Gastrocnemius medialis (tissue), 4 donors: ENCODE data around the gene CDK13. TPM values are rescaled to one million over a fixed set of nuclear protein-coding genes. Genes with fewer than 3 reads are reported as not detected.

Experiments used
- ATAC-seq, 2 donors: fragments of 150-250 bp; one replicate each; pipeline ENCODE4 v1.9.1; 2016
- DNase-seq, 2 donors: peaks; one replicate each; pipeline ENCODE4 v3.0.0-alpha.2; 2019
- H3K27ac ChIP-seq, 4 donors: fragments of 200-600 bp; sonication (generic); 1 replicate in 1 of 4; 2 replicates in 3 of 4; pipeline ENCODE4 v1.5.1; 2016 to 2018; ENCODE audit warnings: mild to moderate bottlenecking in 2 of 4, moderate library complexity in 1 of 4
- H3K27me3 ChIP-seq, 3 donors: fragments of 200-600 bp; sonication (generic) in 2 of 3; 1 replicate in 1 of 3; 2 replicates in 2 of 3; pipeline versions ENCODE4 v1.5.1 to v1.6.0; 2016 to 2019; ENCODE audit warnings: mild to moderate bottlenecking in 1 of 3, moderate library complexity in 1 of 3
- H3K36me3 ChIP-seq, 2 donors: fragments of 200-600 bp; sonication (generic) in 1 of 2; one replicate each; pipeline ENCODE4 v1.5.1; 2017 to 2018
- H3K4me1 ChIP-seq, 2 donors: fragments of 200-600 bp; sonication (generic) in 1 of 2; one replicate each; pipeline ENCODE4 v1.5.1; 2016 to 2017; ENCODE audit warnings: mild to moderate bottlenecking in 2 of 2
- H3K4me3 ChIP-seq, 4 donors: fragments of 200-600 bp; sonication (generic) in 3 of 4; 1 replicate in 1 of 4; 2 replicates in 3 of 4; pipeline ENCODE4 v1.5.1; 2016 to 2019; ENCODE audit warnings: mild to moderate bottlenecking in 2 of 4
- H3K9me3 ChIP-seq, 3 donors: fragments of 200-600 bp; sonication (generic) in 2 of 3; 1 replicate in 1 of 3; 2 replicates in 2 of 3; pipeline ENCODE4 v1.5.1; 2016 to 2019
- CTCF ChIP-seq, 5 experiments: fragments of 450-650 bp in 3 of 5; fragments of 200-600 bp in 2 of 5; sonication (generic) in 2 of 5; IDR thresholded peaks in 4 of 5; conservative IDR thresholded peaks in 1 of 5; 1 replicate in 4 of 5; 2 replicates in 1 of 5; pipeline ENCODE4 v1.5.1; 2016 to 2019; ENCODE audit warnings: antibody characterized with exemption in 5 of 5, mild to moderate bottlenecking in 3 of 5, moderate library complexity in 3 of 5
- POLR2A ChIP-seq, 2 donors: fragments of 450-650 bp; IDR thresholded peaks; one replicate each; pipeline ENCODE4 v1.6.1; 2017; ENCODE audit warnings: antibody characterized with exemption in 2 of 2, mild to moderate bottlenecking in 2 of 2, moderate library complexity in 2 of 2
- in situ Hi-C, 4 donors: fragments of 200-750 bp; cut with MboI; loops; one replicate each; pipeline versions ENCODE4 v1.15.0 to v1.8.0; 2017; ENCODE audit warnings: low sequenced_read_pairs in 4 of 4
- intact Hi-C: fragments of 100-400 bp; cut with DNase I; formaldehyde crosslinking; loops from one replicate; pipeline ENCODE4 v1.15.1; 2023; ENCODE audit warnings: low total_unique reads
- total RNA-seq, 4 donors: library from RNA; depleted of rRNA; stranded (reverse); fragments of >200 nt; gene quantifications; one replicate each; pipeline versions ENCODE4 v1.1.0 to v1.2.3, GENCODE V29; 2016

The CDK13 gene
- total RNA-seq, 4 donors from 2014 or later: 25.0 to 50.8 (median 29.4) TPM

GRCh38 chr7:40024841-40025240, 74.8 kb downstream of the CDK13 start:
- Histone ChIP-seq H3K4me3 (no peak overlapping the region), H3K27ac (no peak overlapping the region), H3K9me3 (no peaks in the 10 kb centered on the region), H3K4me1 (no peaks in the 10 kb centered on the region), H3K36me3 (peaks cover 0 to 6% of the 10 kb centered on the region in 2 donors), H3K27me3 (no peaks in the 10 kb centered on the region)
- intact Hi-C loops (no loop called here), in situ Hi-C loops (no loop called here)
- no peak for ATAC-seq
- DNase-seq: no peak
- no peak for TF ChIP-seq CTCF (IDR thresholded peaks at IDR 0.05 in 4 of 5, conservative IDR thresholded peaks at IDR 0.05 in 1 of 5)
- no peak for TF ChIP-seq POLR2A (IDR thresholded peaks at IDR 0.05)

- TF ChIP-seq CTCF (IDR thresholded peaks at IDR 0.05 in 4 of 5, conservative IDR thresholded peaks at IDR 0.05 in 1 of 5) (no peak), POLR2A (IDR thresholded peaks at IDR 0.05) (no peak)
- in situ Hi-C loops (no loop called here), intact Hi-C loops (no loop called here)
- no peak overlapping the region for H3K4me3 ChIP-seq
- no peaks in the 10 kb centered on the region for H3K4me1 ChIP-seq
- H3K27ac ChIP-seq: no peak overlapping the region
- H3K36me3 ChIP-seq: peaks cover 0 to 6% of the 10 kb centered on the region in 2 donors
- ATAC-seq: no peak
- no peaks in the 10 kb centered on the region for H3K27me3 ChIP-seq
- H3K9me3 ChIP-seq: no peaks in the 10 kb centered on the region
- no peak for DNase-seq
Measured at GRCh38 chr7:40027545-40027944, 77.5 kb downstream of the CDK13 start.

GRCh38 chr7:40033826-40034225, 83.8 kb downstream of the CDK13 start:
- peaks cover 0 to 5% of the 10 kb centered on the region in 2 donors for H3K4me1 ChIP-seq
- TF ChIP-seq POLR2A (IDR thresholded peaks at IDR 0.05) (no peak), CTCF (IDR thresholded peaks at IDR 0.05 in 4 of 5, conservative IDR thresholded peaks at IDR 0.05 in 1 of 5) (no peak)
- no peaks in the 10 kb centered on the region for H3K36me3 ChIP-seq
- no peak overlapping the region for H3K4me3 ChIP-seq
- in situ Hi-C loops (no loop called here), intact Hi-C loops (no loop called here)
- ATAC-seq (no peak), DNase-seq (no peak)
- no peaks in the 10 kb centered on the region for H3K9me3 ChIP-seq
- H3K27me3 ChIP-seq: no peaks in the 10 kb centered on the region
- H3K27ac ChIP-seq: no peak overlapping the region

- Histone ChIP-seq H3K27me3 (no peaks in the 10 kb centered on the region), H3K9me3 (no peaks in the 10 kb centered on the region), H3K4me1 (peaks cover 7 to 9% of the 10 kb centered on the region in 2 donors), H3K4me3 (no peak overlapping the region), H3K36me3 (no peaks in the 10 kb centered on the region), H3K27ac (no peak overlapping the region)
- TF ChIP-seq CTCF (IDR thresholded peaks at IDR 0.05 in 4 of 5, conservative IDR thresholded peaks at IDR 0.05 in 1 of 5) (no peak), POLR2A (IDR thresholded peaks at IDR 0.05) (no peak)
- in situ Hi-C loops: no loop called here
- no peak for DNase-seq
- intact Hi-C loops: no loop called here
- ATAC-seq: no peak
Measured at GRCh38 chr7:40041456-40041855, 91.4 kb downstream of the CDK13 start.

- H3K27ac ChIP-seq: no peak overlapping the region
- in situ Hi-C loops: no loop called here
- DNase-seq (no peak), ATAC-seq (no peak)
- peaks cover 7 to 9% of the 10 kb centered on the region in 2 donors for H3K4me1 ChIP-seq
- TF ChIP-seq CTCF (IDR thresholded peaks at IDR 0.05 in 4 of 5, conservative IDR thresholded peaks at IDR 0.05 in 1 of 5): no peak
- no peak for TF ChIP-seq POLR2A (IDR thresholded peaks at IDR 0.05)
- intact Hi-C loops: no loop called here
- H3K36me3 ChIP-seq: no peaks in the 10 kb centered on the region
- H3K9me3 ChIP-seq: no peaks in the 10 kb centered on the region
- no peak overlapping the region for H3K4me3 ChIP-seq
- H3K27me3 ChIP-seq: no peaks in the 10 kb centered on the region
Measured at GRCh38 chr7:40043164-40043563, 93.1 kb downstream of the CDK13 start.
